Measurements from ENCODE around the gene KRTAP29-1.
A peak's percentile ranks its signal among the peaks of the same experiment; 100 is the strongest.
"Not testable (repeated sequence)": the region's sequence is repeated elsewhere in the genome, so short reads cannot be mapped to it uniquely, and the experiment has no call there.

KRTAP29-1 gene, protein sequence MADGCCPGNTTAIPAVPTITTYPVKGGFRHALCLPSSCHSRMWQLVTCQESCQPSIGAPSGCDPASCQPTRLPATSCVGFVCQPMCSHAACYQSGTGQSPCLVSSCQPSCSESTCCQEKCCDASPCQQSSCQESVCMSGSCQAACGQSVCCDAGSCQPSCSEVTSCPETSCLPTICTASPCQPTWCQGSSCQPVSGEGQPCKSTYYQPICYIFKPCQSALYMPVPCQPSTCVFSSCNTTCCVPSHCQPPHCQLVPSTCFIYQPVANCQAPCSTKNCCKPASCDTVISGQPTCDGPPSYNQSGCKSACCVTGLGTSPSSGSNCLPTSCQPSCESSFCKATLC

DNA sequence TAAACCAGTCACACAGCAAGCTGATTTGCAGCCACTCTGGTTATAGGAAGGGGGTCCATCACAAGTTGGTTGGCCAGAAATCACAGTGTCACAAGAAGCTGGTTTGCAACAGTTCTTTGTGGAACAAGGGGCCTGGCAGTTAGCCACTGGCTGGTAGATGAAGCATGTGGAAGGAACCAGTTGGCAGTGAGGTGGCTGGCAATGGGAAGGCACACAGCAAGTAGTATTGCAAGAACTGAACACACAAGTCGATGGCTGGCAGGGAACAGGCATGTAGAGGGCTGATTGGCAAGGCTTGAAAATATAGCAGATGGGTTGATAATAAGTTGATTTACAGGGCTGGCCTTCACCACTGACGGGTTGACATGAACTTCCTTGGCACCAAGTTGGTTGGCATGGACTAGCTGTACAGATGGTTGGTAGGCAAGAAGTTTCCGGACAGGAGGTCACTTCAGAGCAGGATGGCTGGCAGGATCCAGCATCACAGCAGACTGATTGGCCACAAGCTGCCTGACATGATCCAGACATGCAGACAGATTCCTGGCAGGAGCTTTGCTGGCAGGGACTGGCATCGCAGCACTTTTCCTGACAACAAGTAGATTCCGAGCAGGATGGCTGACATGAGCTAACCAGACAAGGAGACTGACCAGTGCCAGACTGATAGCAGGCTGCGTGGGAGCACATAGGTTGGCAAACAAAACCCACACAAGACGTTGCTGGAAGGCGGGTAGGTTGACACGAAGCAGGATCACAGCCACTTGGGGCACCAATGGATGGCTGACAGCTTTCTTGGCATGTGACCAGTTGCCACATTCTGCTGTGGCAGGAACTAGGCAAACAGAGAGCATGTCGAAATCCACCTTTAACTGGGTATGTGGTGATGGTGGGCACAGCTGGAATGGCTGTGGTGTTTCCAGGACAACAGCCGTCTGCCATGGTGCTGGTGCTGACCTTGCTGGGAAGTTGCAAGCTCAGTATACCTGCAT lies at the start of gene KRTAP29-1:
Gene KRTAP29-1, minus strand, starts transcription at position 936 of the 986 bp plus-strand sequence. Its CDS starts 0 bp downstream, at position 936.
- DNase-seq, result no peak

- no peak for DNase-seq
These were observed 48.5 kb upstream of the KRTAP29-1 start for GRCh38 chr17:41351177-41351576.

- not testable (repeated sequence) for DNase-seq
These were observed 47.8 kb upstream of the KRTAP29-1 start, which contains the start of gene KRT33A for GRCh38 chr17:41350381-41350878. TSS of gene KRT33A (minus strand) at chr17:41350828. CDS start at chr17:41350767, 61 bp downstream.

DNA sequence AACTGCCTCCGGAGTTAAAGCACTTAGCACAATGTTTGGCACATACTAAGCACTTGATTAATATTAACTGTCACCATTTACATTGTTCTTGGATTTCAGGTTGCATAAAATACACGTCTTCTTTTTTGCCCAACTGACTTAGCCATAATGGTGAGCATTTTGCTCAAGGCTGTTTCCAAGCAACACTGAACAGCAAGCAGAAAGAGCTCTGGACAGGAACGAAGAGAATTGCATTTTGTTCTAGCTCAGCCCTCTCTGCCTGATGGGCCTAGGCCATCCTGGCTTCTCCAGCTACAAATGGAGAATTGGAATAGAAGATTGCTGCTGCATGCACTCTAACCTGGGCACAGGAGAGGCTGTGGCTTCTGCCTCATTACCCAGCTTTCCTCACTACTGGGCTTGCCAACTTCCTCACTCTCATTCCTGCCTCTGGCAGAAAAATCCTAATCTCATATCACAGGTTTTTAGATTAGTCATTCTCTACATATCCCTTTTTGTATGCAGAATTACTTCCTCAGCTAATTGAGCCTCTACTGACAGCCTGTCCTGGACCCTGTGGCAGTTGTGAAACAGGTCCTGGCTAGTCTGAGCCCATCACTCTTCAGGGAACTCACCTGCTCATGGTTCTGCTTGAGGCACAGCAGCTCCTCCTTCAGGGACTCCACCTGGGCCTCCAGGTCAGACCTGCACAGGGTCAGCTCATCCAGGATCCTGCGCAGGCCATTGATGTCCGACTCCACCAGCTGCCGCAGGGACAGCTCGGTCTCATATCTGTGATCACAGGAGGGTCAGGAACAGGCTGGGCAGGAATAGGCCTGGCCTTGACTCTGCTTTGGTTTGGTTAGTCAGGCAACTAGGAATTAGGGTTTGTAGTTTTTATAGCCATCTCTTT lies 45.5 kb upstream of the KRTAP29-1 start:
- no peak for DNase-seq

GRCh38 chr17:41346421-41346820 lies 43.8 kb upstream of the KRTAP29-1 start:
- DNase-seq, result not testable (repeated sequence)

DNA sequence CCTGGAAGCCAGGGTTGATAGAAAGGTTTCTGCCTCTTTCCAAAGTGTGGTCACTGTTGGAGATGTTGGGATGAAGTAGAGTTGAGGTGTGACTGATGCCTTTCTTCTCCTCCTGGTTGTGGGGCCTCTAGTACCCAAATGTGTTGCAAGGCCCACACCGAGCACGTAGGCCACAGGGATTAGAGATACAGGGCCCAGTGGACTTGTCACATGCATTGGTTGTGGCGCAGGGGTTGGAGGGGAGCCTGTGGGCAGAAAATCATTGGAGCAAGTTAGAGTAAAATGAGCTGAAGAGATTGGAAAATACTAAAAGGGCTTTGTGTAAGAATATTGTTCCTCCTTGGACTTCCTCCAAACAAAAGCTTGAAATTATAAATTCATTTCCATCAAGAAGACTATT lies 43.3 kb upstream of the KRTAP29-1 start:
- DNase-seq, result no peak

DNA sequence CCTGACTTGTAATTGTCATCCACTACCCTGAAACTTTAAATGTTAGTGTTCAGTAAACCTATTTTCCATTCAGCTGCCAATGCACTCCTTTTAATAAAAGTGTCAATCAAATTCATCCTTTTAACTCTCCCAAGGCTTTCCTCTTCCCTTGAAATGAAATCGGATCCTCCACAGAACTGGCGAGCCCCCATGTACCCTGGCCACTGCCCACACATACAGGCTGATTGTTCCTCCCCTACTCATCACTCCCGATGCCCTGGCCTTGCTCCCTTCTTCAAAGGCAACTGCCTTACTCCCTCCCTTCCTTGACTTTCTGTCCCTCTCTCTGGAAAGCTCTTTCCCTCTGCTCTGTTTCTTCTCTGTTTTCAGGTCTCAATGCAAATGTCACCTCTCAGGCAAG lies 40.4 kb upstream of the KRTAP29-1 start:
- DNase-seq, result no peak

DNA sequence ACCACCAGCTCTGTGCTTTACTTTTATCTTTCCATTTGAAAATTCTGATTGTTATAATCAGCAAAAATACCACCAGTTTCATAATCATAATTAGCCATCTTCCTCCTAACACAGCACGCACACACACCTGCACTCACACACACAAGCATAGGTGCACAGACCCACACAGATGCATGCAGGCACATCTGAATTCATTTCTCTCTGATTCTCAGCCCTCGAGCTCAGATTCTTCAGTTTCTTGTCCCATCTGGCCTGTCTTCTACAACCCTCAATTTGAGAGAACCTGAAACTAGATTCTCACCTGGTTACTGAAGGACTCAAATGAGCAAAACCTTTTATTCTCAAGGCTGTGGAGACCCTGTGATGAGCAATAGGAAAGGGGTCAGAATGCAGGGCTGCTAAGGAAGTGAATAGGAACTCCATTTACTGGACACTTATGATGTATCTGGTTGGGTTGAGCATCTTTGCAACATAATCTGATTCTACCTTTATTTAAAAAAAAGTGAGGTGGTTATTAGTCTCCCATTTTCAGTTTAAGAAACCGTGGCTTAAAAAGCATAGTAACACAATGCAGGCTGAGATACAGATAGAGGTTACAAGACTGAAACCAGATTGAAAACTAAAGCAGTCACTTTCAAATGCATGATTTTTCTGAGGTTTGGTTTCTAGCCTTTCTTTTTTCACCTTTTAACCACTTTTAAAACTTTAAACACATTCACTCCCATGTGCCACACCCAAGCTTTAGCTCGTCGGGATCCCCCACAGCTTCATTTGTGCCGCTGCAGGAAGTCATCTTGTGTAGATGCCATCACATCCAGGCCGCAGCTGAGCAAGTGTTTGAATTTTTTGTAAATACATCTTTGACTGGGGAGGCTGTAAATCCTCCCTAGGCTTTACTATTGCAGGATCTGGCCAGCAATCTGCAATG lies 38.5 kb upstream of the KRTAP29-1 start:
- DNase-seq, result no peak

GRCh38 chr17:41340494-41340893 lies 37.8 kb upstream of the KRTAP29-1 start:
- no peak for DNase-seq

- no peak for DNase-seq
These were observed 37.0 kb upstream of the KRTAP29-1 start for GRCh38 chr17:41339571-41340172.

DNA sequence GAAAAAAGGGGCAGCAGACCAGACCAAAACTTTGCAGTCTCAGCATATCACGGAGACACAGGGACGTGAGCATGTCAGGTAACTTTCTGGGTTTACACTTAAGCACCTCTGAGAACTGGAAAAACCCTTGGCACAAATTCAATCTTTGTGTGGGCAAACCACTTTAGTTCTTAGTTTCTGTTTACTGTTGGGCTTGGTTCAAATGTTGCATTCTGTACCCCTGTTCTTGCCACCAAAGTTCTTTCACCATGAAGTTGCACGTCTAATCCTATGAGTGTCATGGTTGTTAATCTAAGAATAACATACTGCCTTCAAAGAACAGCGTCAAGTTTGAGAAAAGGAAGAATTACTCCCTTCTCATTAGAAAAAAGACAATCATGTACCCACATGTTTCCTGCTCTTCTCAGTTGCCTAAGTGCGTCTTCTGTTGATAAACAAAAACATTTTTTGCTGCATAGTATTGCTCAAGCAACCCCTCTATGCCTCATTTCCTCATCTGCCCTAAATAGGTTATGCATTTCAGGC lies 36.4 kb upstream of the KRTAP29-1 start:
- DNase-seq, result no peak

DNA sequence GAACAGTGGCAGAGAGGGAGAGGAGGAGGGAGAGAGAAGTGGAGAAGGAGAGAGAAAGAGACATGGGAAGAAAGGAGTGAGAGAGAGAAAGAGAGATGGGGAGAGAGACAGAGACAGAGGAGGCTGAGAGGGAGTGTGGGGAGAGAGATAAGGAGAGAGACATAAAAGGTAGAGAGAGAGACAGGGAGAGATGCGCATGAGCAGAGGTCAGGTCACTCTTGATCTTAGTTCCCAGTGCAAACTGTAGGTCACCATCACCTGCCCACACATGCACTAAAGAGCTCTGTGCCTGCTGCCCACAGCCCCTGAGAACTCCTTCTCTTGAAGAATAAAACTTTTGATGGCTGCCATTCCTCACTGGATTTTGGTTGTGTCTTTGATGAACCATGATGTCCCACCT lies 33.1 kb upstream of the KRTAP29-1 start:
- no peak for DNase-seq

DNA sequence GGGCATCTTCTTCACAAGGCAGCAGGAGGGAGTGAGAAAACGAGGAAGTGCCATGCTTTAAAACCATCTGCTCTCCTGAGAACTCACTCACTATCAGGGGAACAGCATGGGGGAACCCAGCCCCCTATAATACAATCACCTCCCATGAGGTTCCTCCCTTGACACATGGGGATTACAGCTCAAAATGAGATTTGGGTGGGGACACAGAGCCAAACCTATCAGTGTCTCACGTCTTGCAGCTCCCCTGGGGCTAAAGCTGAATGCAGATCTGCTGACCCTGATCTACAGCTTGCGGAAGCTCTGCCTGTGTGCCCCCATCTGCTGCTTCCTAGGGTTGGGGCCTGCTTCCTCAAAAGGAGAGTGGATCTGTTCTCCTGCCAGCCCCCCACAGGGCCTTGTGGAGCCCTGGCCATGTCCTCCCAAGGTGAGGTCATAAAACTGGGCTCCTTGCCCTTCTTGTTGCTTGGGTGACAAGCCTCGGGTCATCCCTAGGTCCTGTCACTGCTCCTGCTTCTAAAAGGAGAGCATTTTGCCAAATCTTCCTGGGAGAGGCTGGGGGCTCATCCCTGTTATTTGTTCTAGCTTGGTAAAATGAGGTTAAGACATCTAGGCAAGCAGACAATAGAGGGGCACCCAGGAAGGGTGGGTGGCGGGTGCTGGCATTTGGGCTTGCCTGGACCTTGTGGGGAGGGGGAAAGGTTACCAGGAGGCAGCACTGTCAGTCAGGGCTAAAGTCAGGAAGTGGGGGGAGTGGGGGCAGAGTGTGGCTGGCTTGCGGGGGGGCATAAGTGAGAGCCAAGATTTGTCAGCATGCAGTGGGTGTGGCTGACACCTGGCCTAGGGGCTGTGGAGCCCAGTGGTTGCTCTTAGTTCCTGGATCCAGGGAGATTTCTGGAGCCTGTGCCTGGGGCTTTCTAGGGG lies 32.0 kb upstream of the KRTAP29-1 start:
- no peak for DNase-seq

DNA sequence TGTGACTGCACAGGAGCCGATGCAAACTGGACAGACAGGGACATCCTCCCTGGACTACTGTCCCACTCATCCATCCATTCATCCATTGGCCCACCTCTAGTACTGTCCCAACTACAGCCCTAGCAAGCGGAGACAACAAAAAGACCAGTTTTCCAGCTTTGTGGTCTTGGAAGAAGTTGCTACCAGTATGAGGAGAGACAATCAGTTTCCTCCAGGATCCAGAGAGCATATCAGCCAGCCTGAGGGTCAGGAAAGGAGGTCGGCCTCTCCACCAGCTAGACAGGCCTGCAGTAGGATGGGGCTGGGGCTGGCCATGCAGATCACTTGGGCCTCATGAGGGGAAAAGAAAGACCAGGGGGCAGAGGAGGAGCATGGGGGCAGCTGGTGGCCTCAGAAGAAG lies 31.2 kb upstream of the KRTAP29-1 start:
- DNase-seq, result no peak

GRCh38 chr17:41333098-41333497 lies 30.4 kb upstream of the KRTAP29-1 start:
- DNase-seq, result no peak

DNA sequence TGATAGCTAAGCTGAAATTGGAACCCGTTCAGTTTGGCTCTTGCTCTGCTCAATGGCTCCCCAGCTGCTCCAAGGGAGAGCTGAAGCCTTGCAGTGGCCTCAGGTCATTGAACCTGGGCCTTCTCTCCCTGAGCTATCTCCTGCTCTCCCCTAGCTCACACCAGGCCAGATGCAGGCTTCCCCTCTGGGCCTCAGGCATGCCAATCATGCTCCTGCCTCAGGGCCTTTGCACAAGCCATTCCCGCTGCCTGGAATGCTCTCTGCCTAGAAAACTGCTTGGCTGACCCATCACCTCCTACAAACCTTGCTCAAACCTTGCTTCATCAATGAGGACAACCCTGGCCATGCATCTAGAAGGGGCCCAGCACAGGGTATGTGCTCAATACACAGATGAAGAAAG lies 29.6 kb upstream of the KRTAP29-1 start:
- DNase-seq, result no peak

GRCh38 chr17:41331606-41332005 lies 29.0 kb upstream of the KRTAP29-1 start:
- no peak for DNase-seq

DNA sequence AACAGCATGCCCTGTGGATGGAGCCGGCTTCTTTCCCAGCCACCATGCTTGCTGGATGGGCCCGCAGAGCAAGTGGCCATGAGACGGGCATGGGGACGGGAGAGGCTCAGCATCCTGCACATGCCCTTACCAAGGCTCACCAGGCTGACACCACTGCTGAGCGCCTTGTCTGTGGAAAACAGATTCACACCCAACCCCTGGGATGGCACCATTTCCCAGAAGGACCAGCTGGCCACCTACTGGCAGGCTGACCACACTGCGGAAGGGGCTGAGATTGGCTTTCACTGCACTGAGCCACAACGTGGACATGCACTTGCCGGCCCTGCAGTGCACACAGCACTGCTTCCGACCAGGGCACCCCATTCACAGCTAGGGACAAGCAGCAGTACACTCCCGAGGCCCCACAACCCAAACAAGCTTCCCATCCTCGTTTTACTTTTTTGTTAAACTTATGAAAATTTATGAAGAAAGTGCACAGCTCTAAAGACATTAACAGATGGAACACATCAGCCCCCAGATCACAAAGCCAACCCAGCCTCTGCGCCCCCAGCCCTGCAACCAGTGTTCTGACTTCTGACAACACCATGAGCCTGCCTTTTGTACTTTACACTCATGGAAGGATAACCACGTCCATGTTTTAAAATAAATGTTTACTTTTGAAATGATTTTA lies 26.8 kb upstream of the KRTAP29-1 start:
- peak; percentile 18 for DNase-seq

DNA sequence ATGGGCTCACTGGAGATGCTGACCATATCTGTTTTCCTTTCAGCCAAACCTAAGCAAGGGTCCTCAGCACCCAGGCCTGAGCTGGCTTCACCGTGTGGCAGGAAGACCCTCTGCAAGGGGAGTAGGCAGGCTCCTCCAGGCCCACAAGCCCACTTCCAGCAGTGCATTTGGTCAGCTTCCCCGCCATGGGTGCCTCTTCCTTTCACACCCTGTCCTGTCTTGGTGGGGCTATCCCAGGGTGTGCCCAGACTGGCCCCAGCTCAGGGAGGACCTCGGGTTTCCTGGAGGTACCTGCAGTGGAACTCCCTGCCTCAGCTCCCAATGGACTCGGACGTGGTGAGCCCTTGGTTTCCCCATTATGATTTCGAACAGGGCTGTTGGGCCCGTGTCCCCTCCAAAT lies 25.6 kb upstream of the KRTAP29-1 start:
- DNase-seq, result no peak

All from NCI-H2029 treated with DMSO at 0.1 percent for 48 hours (cell line).